Karpas-422 (cell line): Measurements from ENCODE around the gene BMPR1B. TPM values are rescaled to one million over a fixed set of nuclear protein-coding genes. Genes with fewer than 3 reads are reported as not detected.

Experiments
- DNase-seq: peaks from one replicate; pipeline ENCODE4 v3.0.0-alpha.2; 2015
- H2AFZ ChIP-seq: fragments of 200-600 bp; sonication (generic); 2 replicates; pipeline ENCODE4 v1.6.1; 2014; ENCODE audit warnings: antibody characterized with exemption, low read length, mixed read lengths
- H3K27ac ChIP-seq: fragments of 200-600 bp; sonication (generic); 2 replicates; pipeline ENCODE4 v1.5.1; 2014; ENCODE audit warnings: mild to moderate bottlenecking, low read length, moderate library complexity
- H3K27me3 ChIP-seq: fragments of 200-600 bp; sonication (generic); 2 replicates; pipeline ENCODE4 v1.6.1; 2014; ENCODE audit warnings: low read length, mixed read lengths
- H3K36me3 ChIP-seq: fragments of 200-600 bp; sonication (generic); 2 replicates; pipeline ENCODE4 v1.6.1; 2014; ENCODE audit warnings: low read length, mixed read lengths; ENCODE audit not compliant: insufficient read depth
- H3K4me1 ChIP-seq: fragments of 200-600 bp; sonication (generic); 2 replicates; pipeline ENCODE4 v1.6.1; 2014; ENCODE audit warnings: mild to moderate bottlenecking, low read length, mixed read lengths
- H3K4me2 ChIP-seq: fragments of 200-600 bp; sonication (generic); 2 replicates; pipeline ENCODE4 v1.6.1; 2014; ENCODE audit warnings: low read length, low read depth, mild to moderate bottlenecking; ENCODE audit not compliant: poor library complexity, severe bottlenecking
- H3K4me3 ChIP-seq: fragments of 200-600 bp; sonication (generic); 2 replicates; pipeline ENCODE4 v1.5.1; 2014; ENCODE audit warnings: mild to moderate bottlenecking, antibody characterized with exemption, low read length, mixed read lengths
- H3K79me2 ChIP-seq: fragments of 200-600 bp; sonication (generic); 2 replicates; pipeline ENCODE4 v1.6.1; 2014; ENCODE audit warnings: mild to moderate bottlenecking, low read length, mixed read lengths
- H3K9ac ChIP-seq: fragments of 200-600 bp; sonication (generic); 2 replicates; pipeline ENCODE4 v1.6.0; 2014; ENCODE audit warnings: low read length
- H3K9me2 ChIP-seq: fragments of 200-600 bp; sonication (generic), shearing (Covaris generic); replicated peaks from 2 replicates; pipeline ENCODE4 v1.6.0; 2014; ENCODE audit warnings: mild to moderate bottlenecking, low read length, moderate library complexity; ENCODE audit not compliant: insufficient read depth
- H3K9me3 ChIP-seq: fragments of 300-700, 200-600 bp; sonication (generic); 2 replicates; pipeline ENCODE4 v1.6.1; 2014; ENCODE audit warnings: low read length, mixed read lengths
- H4K20me1 ChIP-seq: fragments of 200-600 bp; sonication (generic); 2 replicates; pipeline ENCODE4 v1.6.1; 2014; ENCODE audit warnings: mild to moderate bottlenecking, antibody characterized with exemption, low read length, low read depth; ENCODE audit not compliant: insufficient read depth
- total RNA-seq: library from RNA; depleted of rRNA; stranded (reverse); fragments of >200 nt; shearing (Covaris generic); gene quantifications from 2 replicates; pipeline ENCODE4 v1.2.3, GENCODE V29; 2014; ENCODE audit warnings: low replicate concordance

The BMPR1B gene
- total RNA-seq, 1 experiment from 2014 or later = not detected

DNA sequence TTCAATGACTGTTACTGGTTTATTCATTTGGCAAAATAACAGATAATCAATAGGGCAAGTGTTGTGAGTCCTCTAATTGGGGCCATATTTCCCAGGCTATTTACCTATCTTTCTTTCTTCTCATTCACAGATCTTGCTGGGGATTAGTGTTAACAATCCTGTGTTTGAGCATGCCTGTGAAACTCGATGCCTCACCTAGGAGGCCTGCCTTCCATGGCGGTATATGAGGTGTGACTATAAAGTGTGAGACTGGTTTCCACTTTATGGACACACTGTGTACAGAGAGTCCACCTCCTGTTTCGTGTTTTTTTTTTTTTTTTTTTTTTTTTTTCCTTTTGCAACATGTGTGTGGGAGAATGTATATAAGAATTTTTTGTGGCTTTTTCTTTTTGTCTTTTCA is 199.3 kb downstream of the BMPR1B start:
- Histone ChIP-seq H3K9ac (no peak overlapping the region), H3K4me2 (no peak overlapping the region), H3K9me2 (no peaks in the 10 kb centered on the region), H3K4me1 (no peaks in the 10 kb centered on the region), H3K79me2 (no peaks in the 10 kb centered on the region), H3K27ac (no peak overlapping the region), H3K27me3 (no peaks in the 10 kb centered on the region), H2AFZ (no peak overlapping the region), H3K4me3 (no peak overlapping the region), H4K20me1 (no peaks in the 10 kb centered on the region), H3K9me3 (no peaks in the 10 kb centered on the region), H3K36me3 (no peaks in the 10 kb centered on the region)
- no peak for DNase-seq

DNA sequence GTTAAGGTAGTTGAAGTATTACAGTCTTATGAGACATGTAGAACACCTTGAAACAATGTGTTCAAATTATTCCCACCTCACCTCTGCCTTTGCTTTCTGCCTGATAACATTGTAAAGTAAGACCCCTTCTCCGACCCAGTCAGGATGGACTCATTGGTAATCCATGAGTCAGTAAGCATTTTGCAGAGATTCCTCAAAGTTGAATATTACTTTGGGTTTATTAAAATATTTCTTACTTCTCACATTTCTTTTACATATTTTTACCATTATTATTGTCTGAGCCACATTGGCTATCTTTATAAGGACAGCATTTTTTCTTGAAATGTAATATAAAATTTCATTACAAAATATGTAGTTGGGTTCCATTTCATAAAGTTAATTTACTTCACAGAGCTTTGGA is 201.6 kb downstream of the BMPR1B start:
- no peak overlapping the region for H3K4me2 ChIP-seq
- no peak for DNase-seq
- H4K20me1 ChIP-seq = no peaks in the 10 kb centered on the region
- no peaks in the 10 kb centered on the region for H3K36me3 ChIP-seq
- H3K4me3 ChIP-seq = no peak overlapping the region
- H3K4me1 ChIP-seq = no peaks in the 10 kb centered on the region
- no peaks in the 10 kb centered on the region for H3K9me2 ChIP-seq
- H3K9me3 ChIP-seq = no peaks in the 10 kb centered on the region
- H3K27ac ChIP-seq = no peak overlapping the region
- H3K79me2 ChIP-seq = no peaks in the 10 kb centered on the region
- H2AFZ ChIP-seq = no peak overlapping the region
- H3K27me3 ChIP-seq = no peaks in the 10 kb centered on the region
- no peak overlapping the region for H3K9ac ChIP-seq

DNA sequence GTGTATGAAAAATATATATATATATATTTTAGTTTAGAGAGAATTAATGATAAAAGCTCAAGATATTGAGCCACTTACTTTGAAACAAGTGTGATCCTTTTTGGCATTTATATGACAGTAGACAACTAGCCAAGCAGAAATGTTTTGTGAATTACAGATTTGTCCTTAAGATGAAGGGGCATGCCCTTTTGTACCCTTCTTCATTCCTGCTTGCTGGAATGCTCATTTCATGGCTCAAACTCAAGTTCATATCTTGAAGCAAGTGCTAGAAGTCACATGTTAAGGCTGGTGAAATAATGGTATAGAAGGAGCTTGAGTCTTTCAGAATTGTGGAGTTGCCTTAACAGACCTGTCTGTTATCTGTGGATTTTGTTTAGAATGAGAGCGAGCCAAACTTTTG is 203.0 kb downstream of the BMPR1B start:
- no peak overlapping the region for H3K27ac ChIP-seq
- DNase-seq = no peak
- no peaks in the 10 kb centered on the region for H3K4me1 ChIP-seq
- no peaks in the 10 kb centered on the region for H3K9me2 ChIP-seq
- no peaks in the 10 kb centered on the region for H3K27me3 ChIP-seq
- no peak overlapping the region for H2AFZ ChIP-seq
- H3K9me3 ChIP-seq = no peaks in the 10 kb centered on the region
- H3K9ac ChIP-seq = no peak overlapping the region
- no peak overlapping the region for H3K4me2 ChIP-seq
- H3K36me3 ChIP-seq = no peaks in the 10 kb centered on the region
- H4K20me1 ChIP-seq = no peaks in the 10 kb centered on the region
- no peaks in the 10 kb centered on the region for H3K79me2 ChIP-seq
- H3K4me3 ChIP-seq = no peak overlapping the region

DNA sequence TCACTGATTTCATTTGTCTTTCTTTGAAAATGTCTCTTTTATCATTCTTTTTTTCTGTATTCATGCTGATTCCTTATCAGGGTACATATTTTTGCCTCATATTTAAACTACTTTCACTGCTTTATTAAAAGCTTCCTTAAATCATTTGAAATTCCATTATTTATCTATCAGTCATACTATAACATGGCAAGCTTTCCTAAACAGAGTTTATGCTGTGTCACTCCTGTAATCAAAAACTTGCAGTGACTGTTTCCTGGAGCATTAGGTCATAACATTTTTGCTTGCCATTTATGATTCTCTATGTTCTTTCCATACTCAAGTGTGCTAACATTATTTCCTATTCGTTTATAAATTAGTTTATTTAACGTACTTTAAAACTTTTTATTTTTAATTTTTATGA is 203.7 kb downstream of the BMPR1B start:
- Histone ChIP-seq H3K4me1 (no peaks in the 10 kb centered on the region), H3K27me3 (no peaks in the 10 kb centered on the region), H3K27ac (no peak overlapping the region), H2AFZ (no peak overlapping the region), H3K79me2 (no peaks in the 10 kb centered on the region), H3K36me3 (no peaks in the 10 kb centered on the region), H3K4me2 (no peak overlapping the region), H3K9me3 (no peaks in the 10 kb centered on the region), H3K9me2 (no peaks in the 10 kb centered on the region), H3K9ac (no peak overlapping the region), H4K20me1 (no peaks in the 10 kb centered on the region), H3K4me3 (no peak overlapping the region)
- no peak for DNase-seq

DNA sequence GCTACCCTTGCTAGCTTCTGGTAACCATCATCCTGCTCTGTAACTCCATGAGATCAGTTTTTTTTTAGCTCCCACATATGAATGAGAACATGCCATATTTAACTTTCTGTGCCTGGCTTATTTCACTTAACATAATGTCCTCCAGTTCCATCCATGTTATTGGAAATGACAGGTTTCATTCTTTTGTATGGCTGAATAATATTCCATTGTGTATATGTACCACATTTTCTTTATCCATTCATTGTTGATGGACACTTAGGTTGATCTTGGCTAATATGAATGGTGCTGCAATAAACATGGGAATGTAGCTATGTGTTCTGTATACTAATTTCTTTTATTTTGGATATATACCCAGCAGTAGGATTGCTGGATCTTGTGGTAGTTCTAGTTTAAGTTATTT is 204.7 kb downstream of the BMPR1B start:
- no peak for DNase-seq
- H4K20me1 ChIP-seq = no peaks in the 10 kb centered on the region
- no peaks in the 10 kb centered on the region for H3K4me1 ChIP-seq
- H2AFZ ChIP-seq = no peak overlapping the region
- no peaks in the 10 kb centered on the region for H3K79me2 ChIP-seq
- no peak overlapping the region for H3K27ac ChIP-seq
- H3K9ac ChIP-seq = no peak overlapping the region
- no peaks in the 10 kb centered on the region for H3K9me3 ChIP-seq
- no peaks in the 10 kb centered on the region for H3K9me2 ChIP-seq
- no peaks in the 10 kb centered on the region for H3K36me3 ChIP-seq
- H3K27me3 ChIP-seq = no peaks in the 10 kb centered on the region
- no peak overlapping the region for H3K4me2 ChIP-seq
- no peak overlapping the region for H3K4me3 ChIP-seq

DNA sequence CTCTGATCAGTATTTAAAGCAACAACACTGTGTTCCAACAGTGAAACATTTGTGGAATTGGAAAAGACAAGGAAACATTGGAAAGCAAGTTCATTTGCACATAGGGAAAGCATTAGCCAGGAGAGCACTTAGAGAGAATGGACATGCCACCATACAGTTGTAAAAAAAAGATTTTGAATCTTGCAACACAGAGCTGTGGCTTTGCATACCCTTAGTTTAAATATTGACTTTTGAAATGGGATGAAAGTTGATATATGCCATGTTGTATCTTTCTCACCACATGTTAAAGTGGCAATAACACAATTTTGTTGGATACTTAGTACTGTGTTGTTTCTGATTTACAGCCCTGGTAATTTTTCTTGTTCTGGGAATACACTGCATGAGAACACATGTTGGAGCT is 208.1 kb downstream of the BMPR1B start:
- DNase-seq = no peak

DNA sequence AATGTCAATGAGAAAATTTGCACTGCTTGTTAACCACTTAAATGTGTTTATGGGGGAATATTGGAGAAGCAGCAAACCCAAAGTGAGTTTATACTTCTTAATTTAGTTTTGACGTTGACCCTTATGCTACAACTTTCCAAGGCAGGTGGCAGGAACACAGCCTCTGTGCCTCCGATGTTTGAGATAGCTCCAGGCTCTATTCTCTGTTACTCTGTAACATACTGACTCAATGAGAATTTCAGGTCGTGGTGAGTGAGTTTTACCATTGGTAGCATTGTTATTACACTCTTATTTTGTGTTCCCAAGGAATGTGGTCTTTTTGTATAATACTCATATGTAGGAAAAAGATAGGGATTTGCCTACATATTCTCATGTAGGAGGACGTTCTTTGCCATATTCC is 210.7 kb downstream of the BMPR1B start:
- no peaks in the 10 kb centered on the region for H4K20me1 ChIP-seq
- no peaks in the 10 kb centered on the region for H3K27me3 ChIP-seq
- H3K4me1 ChIP-seq = no peaks in the 10 kb centered on the region
- H3K4me3 ChIP-seq = no peak overlapping the region
- no peaks in the 10 kb centered on the region for H3K9me3 ChIP-seq
- H3K4me2 ChIP-seq = no peak overlapping the region
- no peak overlapping the region for H3K9ac ChIP-seq
- DNase-seq = no peak
- no peaks in the 10 kb centered on the region for H3K36me3 ChIP-seq
- H3K27ac ChIP-seq = no peak overlapping the region
- no peak overlapping the region for H2AFZ ChIP-seq
- no peaks in the 10 kb centered on the region for H3K79me2 ChIP-seq
- H3K9me2 ChIP-seq = no peaks in the 10 kb centered on the region

More for the DNA sequence above, 208.1 kb downstream of the BMPR1B start:
- Histone ChIP-seq H3K36me3 (no peaks in the 10 kb centered on the region), H4K20me1 (no peaks in the 10 kb centered on the region), H3K27ac (no peak overlapping the region), H3K9me3 (no peaks in the 10 kb centered on the region), H3K4me1 (no peaks in the 10 kb centered on the region), H3K4me3 (no peak overlapping the region), H3K9ac (no peak overlapping the region), H3K27me3 (no peaks in the 10 kb centered on the region), H3K9me2 (no peaks in the 10 kb centered on the region), H3K79me2 (no peaks in the 10 kb centered on the region), H3K4me2 (no peak overlapping the region), H2AFZ (no peak overlapping the region)

DNA sequence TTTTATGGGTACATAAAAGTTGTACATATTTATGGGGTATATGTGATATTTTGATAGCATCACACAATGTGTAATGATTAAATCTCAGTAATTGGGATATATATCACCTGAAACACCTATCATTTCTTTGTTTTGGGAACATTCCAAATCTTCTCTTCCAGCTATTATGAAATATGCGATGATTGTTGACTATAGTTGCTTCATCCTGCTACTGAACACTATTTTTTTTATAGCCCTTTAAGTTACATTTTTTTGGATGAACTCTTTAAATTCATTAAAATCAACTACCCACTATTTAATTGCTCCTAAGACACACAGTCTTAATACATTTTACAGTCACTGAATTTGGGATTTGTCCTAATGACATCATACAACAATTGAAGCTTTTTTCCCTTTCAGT is 212.9 kb downstream of the BMPR1B start:
- Histone ChIP-seq H3K9ac (no peak overlapping the region), H3K4me1 (no peaks in the 10 kb centered on the region), H3K9me3 (no peaks in the 10 kb centered on the region), H3K27ac (no peak overlapping the region), H3K4me3 (no peak overlapping the region), H2AFZ (no peak overlapping the region), H3K9me2 (no peaks in the 10 kb centered on the region), H3K79me2 (no peaks in the 10 kb centered on the region), H3K4me2 (no peak overlapping the region), H3K36me3 (no peaks in the 10 kb centered on the region), H3K27me3 (no peaks in the 10 kb centered on the region), H4K20me1 (no peaks in the 10 kb centered on the region)
- DNase-seq = no peak

DNA sequence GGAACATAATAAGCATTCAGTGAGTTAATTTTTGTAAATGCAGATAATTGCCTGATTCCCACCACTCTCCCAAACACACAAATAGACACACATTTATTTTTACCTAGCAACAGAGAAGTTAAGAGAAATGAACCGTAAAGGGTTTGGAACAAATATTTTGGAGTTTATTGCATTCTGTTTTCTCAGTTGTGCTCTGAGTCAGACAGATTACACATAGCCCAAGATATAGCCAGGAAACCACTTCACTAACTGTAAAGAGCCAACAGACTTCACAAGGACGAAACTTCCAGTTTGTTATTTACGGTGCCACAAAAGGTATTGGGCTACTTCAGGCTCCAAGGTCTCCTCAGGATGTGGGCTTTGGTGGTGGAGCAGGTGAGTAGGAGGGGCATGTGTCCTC is 217.0 kb downstream of the BMPR1B start:
- Histone ChIP-seq H3K9me3 (no peaks in the 10 kb centered on the region), H3K4me1 (no peaks in the 10 kb centered on the region), H3K79me2 (no peaks in the 10 kb centered on the region), H3K27ac (no peak overlapping the region), H2AFZ (no peak overlapping the region), H4K20me1 (no peaks in the 10 kb centered on the region), H3K9me2 (no peaks in the 10 kb centered on the region), H3K9ac (no peak overlapping the region), H3K27me3 (no peaks in the 10 kb centered on the region), H3K36me3 (no peaks in the 10 kb centered on the region), H3K4me2 (no peak overlapping the region), H3K4me3 (no peak overlapping the region)
- DNase-seq = no peak
